H1 (cell line): ENCODE results near the gene SPHK1. TPM values are rescaled to one million over a fixed set of nuclear protein-coding genes. Genes with fewer than 3 reads are reported as not detected.

ENCODE experiments used
- CTCF ChIA-PET: fragments of 300-600 bp; sonication (Branson Sonifier 250); formaldehyde crosslinking; loops from one replicate; lab custom pipeline; 2021; ENCODE audit not compliant: partially characterized antibody; lab: Charles Lee
- POLR2A ChIA-PET: fragments of 300-600 bp; sonication (Branson Sonifier 250); formaldehyde crosslinking; loops from one replicate; lab custom pipeline; 2021; ENCODE audit warnings: inconsistent platforms; ENCODE audit not compliant: partially characterized antibody; lab: Charles Lee
- DNase-seq, 2 experiments: peaks; one replicate each; pipeline versions ENCODE4 v3.0.0 to v3.0.0-alpha.2; 2010 to 2022; ENCODE audit warnings: low spot score in 2 of 2, low read depth in 1 of 2, mixed read lengths in 1 of 2
- FAIRE-seq: peaks from 2 replicates; lab custom pipeline; 2011; peaks lifted over from hg19 to GRCh38; lab: Jason Lieb, UNC
- H2AFZ ChIP-seq: 2 replicates; pipeline ENCODE4 v1.8.1; 2012; ENCODE audit warnings: low read length, inconsistent platforms
- H2AK5ac ChIP-seq: 2 replicates; pipeline ENCODE4 v1.6.1; 2013; ENCODE audit warnings: low read depth, low read length
- H2BK120ac ChIP-seq: replicated peaks from 2 replicates; pipeline ENCODE3; 2013; ENCODE audit warnings: low read depth, low read length, inconsistent platforms
- H2BK12ac ChIP-seq: 2 replicates; pipeline ENCODE4 v1.6.1; 2013; ENCODE audit warnings: low read depth, low read length
- H2BK15ac ChIP-seq: 2 replicates; pipeline ENCODE4 v1.6.1; 2013; ENCODE audit warnings: low read length
- H2BK20ac ChIP-seq: 2 replicates; pipeline ENCODE4 v1.6.1; 2013; ENCODE audit warnings: low read length
- H2BK5ac ChIP-seq: 2 replicates; pipeline ENCODE4 v1.6.1; 2013; ENCODE audit warnings: low read depth, low read length
- H3K14ac ChIP-seq: 2 replicates; pipeline ENCODE4 v1.6.1; 2013; ENCODE audit warnings: inconsistent platforms; ENCODE audit not compliant: insufficient read length
- H3K18ac ChIP-seq: 2 replicates; pipeline ENCODE4 v1.6.1; 2013; ENCODE audit warnings: low read length; ENCODE audit errors: extremely low read depth
- H3K23ac ChIP-seq: 2 replicates; pipeline ENCODE4 v1.6.1; 2013; ENCODE audit warnings: inconsistent platforms; ENCODE audit not compliant: insufficient read length
- H3K23me2 ChIP-seq: 2 replicates; pipeline ENCODE4 v1.6.1; 2013; ENCODE audit warnings: low read depth, low read length
- H3K27ac ChIP-seq: 2 replicates; pipeline ENCODE4 v1.6.1; 2011; ENCODE audit warnings: low read depth, low read length, inconsistent platforms
- H3K27me3 ChIP-seq, 4 experiments: replicated peaks in 1 of 4; 1 replicate in 1 of 4; 2 replicates in 3 of 4; pipeline versions ENCODE4 v1.6.1 to v1.8.1; 2011 to 2013; ENCODE audit warnings: low read length in 3 of 4, mild to moderate bottlenecking in 3 of 4, inconsistent platforms in 2 of 4, mixed read lengths in 2 of 4, moderate library complexity in 1 of 4; ENCODE audit not compliant: control insufficient read depth in 3 of 4, insufficient read depth in 3 of 4; ENCODE audit errors: extremely low read depth in 1 of 4
- H3K36me3 ChIP-seq, 4 experiments: 2 replicates each; pipeline versions ENCODE4 v1.6.1 to v1.8.1; 2011 to 2013; ENCODE audit warnings: mild to moderate bottlenecking in 4 of 4, low read length in 3 of 4, moderate library complexity in 2 of 4, control low read depth in 1 of 4, inconsistent platforms in 1 of 4; ENCODE audit not compliant: insufficient read depth in 4 of 4, control insufficient read depth in 2 of 4
- H3K4ac ChIP-seq: replicated peaks from 2 replicates; pipeline ENCODE3; 2013; ENCODE audit warnings: low read length, low read depth, mixed read lengths, inconsistent platforms; ENCODE audit not compliant: insufficient read length
- H3K4me1 ChIP-seq, 4 experiments: replicated peaks in 1 of 4; 1 replicate in 1 of 4; 2 replicates in 3 of 4; pipeline versions ENCODE4 v1.6.1 to v1.8.1; 2011 to 2013; ENCODE audit warnings: low read length in 3 of 4, inconsistent platforms in 2 of 4, mixed read lengths in 1 of 4; ENCODE audit not compliant: insufficient read depth in 4 of 4, control insufficient read depth in 3 of 4
- H3K4me2 ChIP-seq, 2 experiments: 2 replicates each; pipeline versions ENCODE4 v1.6.1 to v1.8.1; 2011 to 2013; ENCODE audit warnings: low read depth in 2 of 2, low read length in 2 of 2, control low read depth in 1 of 2, inconsistent platforms in 1 of 2, mild to moderate bottlenecking in 1 of 2; ENCODE audit not compliant: insufficient read depth in 1 of 2
- H3K4me3 ChIP-seq, 4 experiments: fragments of 200-600, 300-600 bp in 1 of 4; sonication (generic), shearing (Covaris generic), sonication (Bioruptor Twin) in 1 of 4; 2 replicates each; pipeline versions ENCODE4 v1.5.1 to v1.8.1; 2011 to 2016; ENCODE audit warnings: low read length in 4 of 4, low read depth in 3 of 4, control low read depth in 2 of 4, inconsistent platforms in 2 of 4, mild to moderate bottlenecking in 2 of 4, mixed read lengths in 1 of 4, moderate library complexity in 1 of 4; ENCODE audit not compliant: insufficient read depth in 2 of 4; ENCODE audit errors: extremely low read depth in 1 of 4
- H3K56ac ChIP-seq: replicated peaks from 2 replicates; pipeline ENCODE3; 2013; ENCODE audit warnings: low read depth, mild to moderate bottlenecking, mixed read lengths, low read length, inconsistent platforms; ENCODE audit not compliant: insufficient read length
- H3K79me1 ChIP-seq: 2 replicates; pipeline ENCODE4 v1.6.1; 2013; ENCODE audit warnings: low read depth, low read length, control low read depth
- H3K79me2 ChIP-seq, 2 experiments: 2 replicates each; pipeline versions ENCODE4 v1.6.1 to v1.8.1; 2012 to 2013; ENCODE audit warnings: low read length in 2 of 2, mild to moderate bottlenecking in 2 of 2, inconsistent platforms in 1 of 2; ENCODE audit not compliant: insufficient read depth in 2 of 2, control insufficient read depth in 1 of 2
- H3K9ac ChIP-seq, 4 experiments: replicated peaks in 1 of 4; 1 replicate in 1 of 4; 2 replicates in 3 of 4; pipeline versions ENCODE4 v1.6.1 to v1.8.1; 2011 to 2013; ENCODE audit warnings: low read depth in 3 of 4, low read length in 3 of 4, control low read depth in 2 of 4, mild to moderate bottlenecking in 2 of 4, moderate library complexity in 2 of 4, inconsistent platforms in 1 of 4; ENCODE audit errors: extremely low read depth in 1 of 4
- H3K9me3 ChIP-seq, 2 experiments: 2 replicates each; pipeline versions ENCODE4 v1.6.1 to v1.8.1; 2012 to 2013; ENCODE audit warnings: mild to moderate bottlenecking in 2 of 2, moderate library complexity in 2 of 2, control low read depth in 1 of 2, inconsistent platforms in 1 of 2, low read depth in 1 of 2, low read length in 1 of 2, mixed read lengths in 1 of 2; ENCODE audit not compliant: insufficient read depth in 2 of 2
- H4K20me1 ChIP-seq, 2 experiments: replicated peaks in 1 of 2; 2 replicates each; pipeline versions ENCODE3 to v1.8.1; 2011 to 2013; ENCODE audit warnings: inconsistent platforms in 2 of 2, low read length in 2 of 2, mild to moderate bottlenecking in 1 of 2; ENCODE audit not compliant: insufficient read depth in 2 of 2, control insufficient read depth in 1 of 2
- H4K5ac ChIP-seq: 2 replicates; pipeline ENCODE4 v1.6.1; 2013; ENCODE audit warnings: low read length, low read depth, mixed read lengths, inconsistent platforms; ENCODE audit not compliant: insufficient read length
- H4K8ac ChIP-seq: 2 replicates; pipeline ENCODE4 v1.8.0; 2013; ENCODE audit warnings: mild to moderate bottlenecking, moderate library complexity, low read length, inconsistent platforms; ENCODE audit not compliant: insufficient read depth; ENCODE audit errors: extremely low read depth
- H4K91ac ChIP-seq: replicated peaks from 2 replicates; pipeline ENCODE3; 2013; ENCODE audit warnings: low read length, mixed read lengths, inconsistent platforms; ENCODE audit not compliant: insufficient read length
- ASH2L ChIP-seq: fragments of 200-600, 300-600 bp; sonication (generic); IDR thresholded peaks from one replicate; pipeline ENCODE4 v1.7.1; 2017; ENCODE audit warnings: low read length
- CEBPB ChIP-seq: IDR thresholded peaks from 2 replicates; pipeline ENCODE4 v1.6.1; 2012; ENCODE audit warnings: low read depth, low read length
- JUN ChIP-seq: IDR thresholded peaks from 2 replicates; pipeline ENCODE4 v1.6.1; 2011; ENCODE audit warnings: low read depth, mild to moderate bottlenecking, improper control_type of control experiment, low read length
- RAD21 ChIP-seq, 2 experiments: IDR thresholded peaks in 1 of 2; conservative IDR thresholded peaks in 1 of 2; 2 replicates each; pipeline ENCODE4 v1.6.1; 2011; ENCODE audit warnings: low read depth in 2 of 2, low read length in 2 of 2, improper control_type of control experiment in 1 of 2, inconsistent platforms in 1 of 2, mild to moderate bottlenecking in 1 of 2, moderate library complexity in 1 of 2
- RBBP5 ChIP-seq: IDR thresholded peaks from 2 replicates; pipeline ENCODE4 v1.7.1; 2012; ENCODE audit warnings: low read depth, mild to moderate bottlenecking, inconsistent platforms, low read length, moderate library complexity, borderline replicate concordance
- SIX5 ChIP-seq: IDR thresholded peaks from 2 replicates; pipeline ENCODE4 v1.6.1; 2011; ENCODE audit warnings: mild to moderate bottlenecking, low read depth, low read length
- WGBS, 2 experiments: shearing (Covaris generic) in 1 of 2; methylation state at CpG; one replicate each; pipeline versions ENCODE4 v1.1.6 to v1.1.7; 2013 to 2015; ENCODE audit warnings: low lambda C conversion rate in 2 of 2, mixed read lengths in 2 of 2, inconsistent platforms in 1 of 2, low coverage in 1 of 2, missing lambda C conversion rate in 1 of 2; ENCODE audit not compliant: insufficient replicate concordance in 2 of 2, insufficient coverage in 1 of 2, insufficient read length in 1 of 2; ENCODE audit errors: extremely low coverage in 1 of 2, missing lambda C conversion rate in 1 of 2; 5-methylcytosine and 5-hydroxymethylcytosine counted together
- polyA plus RNA-seq, 7 experiments: library from polyadenylated mRNA; depleted of rRNA in 3 of 7; stranded (reverse) in 5 of 7; unstranded in 2 of 7; fragments of >200 nt in 5 of 7; fragments of 200-250 nt in 2 of 7; gene quantifications; 1 replicate in 5 of 7; 2 replicates in 1 of 7; 4 replicates in 1 of 7; pipeline versions ENCODE4 v1.2.1 to v1.2.3, GENCODE V29; 2011 to 2013; ENCODE audit warnings: missing spikeins in 2 of 7, mixed read lengths in 2 of 7
- total RNA-seq: library from RNA; stranded (reverse); fragmentation: NEBNext Ultra II Directional; extraction: Animal tissue kit (Norgen Biotek cat#: 25700); gene quantifications from 2 replicates; pipeline ENCODE4 v1.2.1, GENCODE V29; 2021

SPHK1 gene
- total and polyA plus RNA-seq, 2 of the 8 experiments (the other 6 are each of a cell fraction or from before 2014, with no cell fraction given) = 2.4 TPM

DNA sequence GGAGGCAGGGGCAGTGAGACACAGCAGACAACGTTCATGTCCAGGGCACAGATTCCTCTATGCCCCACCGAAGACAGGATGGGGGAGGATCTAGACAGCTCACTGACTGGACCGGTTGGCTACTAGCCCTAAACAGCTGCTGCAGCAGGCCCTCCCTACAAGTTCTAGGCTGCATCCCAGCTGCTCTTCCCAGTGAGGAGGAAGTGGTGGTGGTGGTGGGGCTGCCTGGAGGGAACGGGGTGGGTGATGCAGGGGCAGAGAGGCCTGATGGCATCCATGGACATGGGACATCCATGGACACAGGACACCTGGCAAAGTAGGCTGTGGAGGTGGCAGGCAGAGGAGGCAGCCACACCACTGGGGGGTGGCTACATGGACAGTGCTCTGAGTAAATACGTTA lies 18.3 kb downstream of the SPHK1 start:
- Histone ChIP-seq H3K14ac (no peak overlapping the region), H3K4me3 (no peak overlapping the region), H3K4me1 (no peaks in the 10 kb centered on the region), H2BK120ac (no peak overlapping the region), H3K79me2 (peaks cover 0 to 10% of the 10 kb centered on the region in 2 experiments; a peak in 2 of 4 replicates), H3K36me3 (peaks cover 23 to 57% (median 54%) of the 10 kb centered on the region in 4 experiments), H4K5ac (no peak overlapping the region), H2BK12ac (no peak overlapping the region), H3K23ac (no peak overlapping the region), H3K18ac (no peak overlapping the region), H3K9me3 (no peaks in the 10 kb centered on the region), H3K27ac (no peak overlapping the region), H2AFZ (no peak overlapping the region), H3K4me2 (no peak overlapping the region), H2BK15ac (no peak overlapping the region), H3K9ac (no peak overlapping the region), H2BK5ac (no peak overlapping the region; the same call in 1 of the 2 replicates), H3K79me1 (peaks cover 10% of the 10 kb centered on the region), H4K20me1 (peaks cover 8 to 25% of the 10 kb centered on the region in 2 experiments), H2BK20ac (no peak overlapping the region), H3K56ac (no peak overlapping the region), H3K4ac (no peak overlapping the region), H4K8ac (no peak overlapping the region; the same call in 1 of the 2 replicates), H3K27me3 (no peaks in the 10 kb centered on the region), H4K91ac (no peak overlapping the region), H2AK5ac (no peak overlapping the region), H3K23me2 (no peaks in the 10 kb centered on the region)
- ChIA-PET POLR2A (interaction anchor here (1.3 kb wide), 1 partner anchor 11 kb away, joined by 3 read pairs; no protein-coding TSS in a partner anchor), CTCF (interaction anchor here (1.2 to 14.5 kb wide), 3 partner anchors 9 to 58 kb away, joined by 4 to 197 read pairs (median 4); no protein-coding TSS in a partner anchor)
- 90% methylated on average over 5 of the region's 5 CpGs; no CpG with 5 or more reads in 1 of the 2 experiments for WGBS, 2 experiments
- FAIRE-seq (no peak), DNase-seq (no peak)
- TF ChIP-seq JUN = no peak
- TF ChIP-seq ASH2L = no peak
- TF ChIP-seq RBBP5 = no peak
- TF ChIP-seq SIX5 = no peak
- TF ChIP-seq CEBPB = no peak
- no peak for TF ChIP-seq RAD21 (IDR thresholded peaks at IDR 0.05 in 1 of 2, conservative IDR thresholded peaks at IDR 0.05 in 1 of 2; ENCODE audit: low read depth in 2 of 2, low read length in 2 of 2)
